ENCODE measurements around the gene APLP2.

DNA sequence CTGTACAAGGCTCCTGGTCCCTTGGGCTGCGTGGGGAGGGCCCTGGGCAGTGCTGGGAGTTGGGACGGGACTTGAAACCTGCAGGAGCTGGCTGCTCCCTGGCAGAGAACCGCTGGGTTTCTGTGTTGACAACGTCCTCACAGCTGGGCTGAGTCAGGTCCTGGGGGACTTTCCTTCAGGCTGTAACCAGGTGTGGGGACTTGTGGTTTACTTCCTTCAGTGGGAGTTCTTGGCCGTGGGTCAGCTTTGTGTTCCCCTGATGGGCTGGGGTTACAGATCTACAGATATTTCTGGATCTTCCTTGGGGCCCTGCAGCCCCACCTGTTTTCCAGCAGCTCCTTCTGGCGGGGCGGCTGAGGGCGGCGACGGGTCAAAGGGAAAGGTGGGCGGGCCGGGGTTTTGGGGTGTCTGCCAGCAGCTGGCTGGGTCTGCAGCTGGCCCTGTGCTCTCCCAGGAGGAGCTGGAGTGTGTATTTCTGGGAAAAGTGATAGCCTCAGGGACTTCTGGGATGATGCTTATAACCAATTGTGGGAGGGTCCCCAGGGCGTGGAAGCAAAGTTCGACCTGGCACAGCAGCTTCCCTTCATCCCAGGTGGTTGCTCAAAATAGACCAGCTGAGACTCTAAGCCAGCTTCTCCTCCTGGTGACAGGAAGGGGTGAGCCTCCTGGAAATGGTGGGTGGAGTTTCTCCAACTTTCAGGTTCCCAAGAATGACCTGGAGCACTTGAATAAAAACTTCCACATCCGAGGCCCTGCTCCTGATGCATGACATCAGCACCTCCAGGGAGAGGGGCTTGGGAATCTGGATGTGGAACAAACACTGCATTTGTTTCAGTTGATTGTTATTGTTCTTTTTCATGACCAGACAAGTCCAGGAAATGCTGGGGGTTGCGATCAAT is 109.0 kb downstream of the APLP2 start:
- TF ChIP-seq, protein P1, sequence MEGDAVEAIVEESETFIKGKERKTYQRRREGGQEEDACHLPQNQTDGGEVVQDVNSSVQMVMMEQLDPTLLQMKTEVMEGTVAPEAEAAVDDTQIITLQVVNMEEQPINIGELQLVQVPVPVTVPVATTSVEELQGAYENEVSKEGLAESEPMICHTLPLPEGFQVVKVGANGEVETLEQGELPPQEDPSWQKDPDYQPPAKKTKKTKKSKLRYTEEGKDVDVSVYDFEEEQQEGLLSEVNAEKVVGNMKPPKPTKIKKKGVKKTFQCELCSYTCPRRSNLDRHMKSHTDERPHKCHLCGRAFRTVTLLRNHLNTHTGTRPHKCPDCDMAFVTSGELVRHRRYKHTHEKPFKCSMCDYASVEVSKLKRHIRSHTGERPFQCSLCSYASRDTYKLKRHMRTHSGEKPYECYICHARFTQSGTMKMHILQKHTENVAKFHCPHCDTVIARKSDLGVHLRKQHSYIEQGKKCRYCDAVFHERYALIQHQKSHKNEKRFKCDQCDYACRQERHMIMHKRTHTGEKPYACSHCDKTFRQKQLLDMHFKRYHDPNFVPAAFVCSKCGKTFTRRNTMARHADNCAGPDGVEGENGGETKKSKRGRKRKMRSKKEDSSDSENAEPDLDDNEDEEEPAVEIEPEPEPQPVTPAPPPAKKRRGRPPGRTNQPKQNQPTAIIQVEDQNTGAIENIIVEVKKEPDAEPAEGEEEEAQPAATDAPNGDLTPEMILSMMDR (conservative IDR thresholded peaks at IDR 0.05; ENCODE audit: low read depth, low read length), result no peak
- TF ChIP-seq POLR2A (IDR thresholded peaks at IDR 0.05; ENCODE audit: low read depth, low read length), result no peak
- TF ChIP-seq CEBPB (IDR thresholded peaks at IDR 0.05; ENCODE audit: low read depth, low read length), result no peak
- TF ChIP-seq RFX5 (IDR thresholded peaks at IDR 0.05; ENCODE audit: low read depth, low read length), result no peak
- no peak for TF ChIP-seq RCOR1 (IDR thresholded peaks at IDR 0.05; ENCODE audit: insufficient replicate concordance, low read length)
- no peak for TF ChIP-seq RAD21 (IDR thresholded peaks at IDR 0.05; ENCODE audit: low read length)
- no peak for TF ChIP-seq CHD1 (IDR thresholded peaks at IDR 0.05; ENCODE audit: low read depth, low read length)
- TF ChIP-seq, protein P2, sequence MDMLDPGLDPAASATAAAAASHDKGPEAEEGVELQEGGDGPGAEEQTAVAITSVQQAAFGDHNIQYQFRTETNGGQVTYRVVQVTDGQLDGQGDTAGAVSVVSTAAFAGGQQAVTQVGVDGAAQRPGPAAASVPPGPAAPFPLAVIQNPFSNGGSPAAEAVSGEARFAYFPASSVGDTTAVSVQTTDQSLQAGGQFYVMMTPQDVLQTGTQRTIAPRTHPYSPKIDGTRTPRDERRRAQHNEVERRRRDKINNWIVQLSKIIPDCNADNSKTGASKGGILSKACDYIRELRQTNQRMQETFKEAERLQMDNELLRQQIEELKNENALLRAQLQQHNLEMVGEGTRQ (IDR thresholded peaks at IDR 0.05; ENCODE audit: low read depth, low read length), result no peak
- TF ChIP-seq SMC3 (IDR thresholded peaks at IDR 0.05; ENCODE audit: low read depth, low read length), result no peak
- TF ChIP-seq, protein P3, sequence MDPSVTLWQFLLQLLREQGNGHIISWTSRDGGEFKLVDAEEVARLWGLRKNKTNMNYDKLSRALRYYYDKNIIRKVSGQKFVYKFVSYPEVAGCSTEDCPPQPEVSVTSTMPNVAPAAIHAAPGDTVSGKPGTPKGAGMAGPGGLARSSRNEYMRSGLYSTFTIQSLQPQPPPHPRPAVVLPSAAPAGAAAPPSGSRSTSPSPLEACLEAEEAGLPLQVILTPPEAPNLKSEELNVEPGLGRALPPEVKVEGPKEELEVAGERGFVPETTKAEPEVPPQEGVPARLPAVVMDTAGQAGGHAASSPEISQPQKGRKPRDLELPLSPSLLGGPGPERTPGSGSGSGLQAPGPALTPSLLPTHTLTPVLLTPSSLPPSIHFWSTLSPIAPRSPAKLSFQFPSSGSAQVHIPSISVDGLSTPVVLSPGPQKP (IDR thresholded peaks at IDR 0.05; ENCODE audit: borderline replicate concordance, low read depth, low read length), result no peak
